HUES64 (cell line): ENCODE measurements around the gene UBE2S.

ENCODE experiments used
- H3K27ac ChIP-seq: 2 replicates; pipeline ENCODE4 v1.7.0; 2013; ENCODE audit warnings: low read depth, low read length, inconsistent platforms
- H3K27me3 ChIP-seq: 2 replicates; pipeline ENCODE4 v1.6.1; 2013; ENCODE audit warnings: mild to moderate bottlenecking, low read length; ENCODE audit not compliant: insufficient read depth
- H3K36me3 ChIP-seq: 2 replicates; pipeline ENCODE4 v1.6.1; 2013; ENCODE audit warnings: mild to moderate bottlenecking, low read length; ENCODE audit not compliant: insufficient read depth
- H3K4me1 ChIP-seq: 2 replicates; pipeline ENCODE4 v1.6.1; 2013; ENCODE audit warnings: mild to moderate bottlenecking, low read length, moderate library complexity; ENCODE audit not compliant: insufficient read depth
- H3K4me3 ChIP-seq: 2 replicates; pipeline ENCODE4 v1.5.1; 2013; ENCODE audit warnings: mild to moderate bottlenecking, low read length, moderate library complexity
- H3K9ac ChIP-seq: 2 replicates; pipeline ENCODE4 v1.6.1; 2013; ENCODE audit warnings: mild to moderate bottlenecking, low read depth, low read length
- H3K9me3 ChIP-seq: 2 replicates; pipeline ENCODE4 v1.6.1; 2013; ENCODE audit warnings: low read depth, low read length; ENCODE audit not compliant: insufficient read depth
- WGBS: fragments of 150-250, 120-280 bp; methylation state at CpG from one replicate; pipeline ENCODE4 v1.1.7; 2013; ENCODE audit warnings: missing lambda C conversion rate; 5-methylcytosine and 5-hydroxymethylcytosine counted together

UBE2S gene

DNA sequence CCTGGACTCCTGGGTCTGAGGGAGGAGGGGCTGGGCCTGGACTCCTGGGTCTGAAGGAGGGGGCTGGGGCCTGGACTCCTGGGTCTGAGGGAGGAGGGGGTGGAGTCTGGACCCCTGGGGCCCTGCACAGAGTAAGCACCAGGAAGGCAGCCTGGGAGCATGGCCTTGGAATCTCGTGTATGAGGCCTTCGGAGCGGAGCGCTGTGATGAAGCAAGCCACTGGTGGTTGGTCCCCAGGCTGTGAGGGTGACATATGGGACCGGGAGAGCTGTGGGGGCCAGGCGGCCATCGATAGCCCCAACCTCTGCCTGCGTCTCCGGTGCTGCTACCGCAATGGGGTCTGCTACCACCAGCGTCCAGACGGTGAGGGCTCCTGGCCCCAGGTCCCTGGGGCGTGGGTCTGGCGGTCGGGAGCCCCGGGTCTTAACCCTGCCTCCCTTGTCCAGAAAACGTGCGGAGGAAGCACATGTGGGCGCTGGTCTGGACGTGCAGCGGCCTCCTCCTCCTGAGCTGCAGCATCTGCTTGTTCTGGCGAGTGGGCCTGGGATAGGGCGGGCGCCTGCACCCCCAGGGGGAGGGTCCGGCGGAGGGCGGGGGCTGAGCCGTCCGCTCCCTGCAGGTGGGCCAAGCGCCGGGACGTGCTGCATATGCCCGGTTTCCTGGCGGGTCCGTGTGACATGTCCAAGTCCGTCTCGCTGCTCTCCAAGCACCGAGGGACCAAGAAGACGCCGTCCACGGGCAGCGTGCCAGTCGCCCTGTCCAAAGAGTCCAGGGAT lies 30.0 kb downstream of the UBE2S start:
- Histone ChIP-seq H3K9me3 (no peaks in the 10 kb centered on the region), H3K4me3 (peak overlapping the region; percentile 43), H3K4me1 (peaks cover 26% of the 10 kb centered on the region)

GRCh38 chr19:55376241-55376933 lies 31.2 kb downstream of the UBE2S start, which contains the start of gene TMEM190:
TMEM190 (plus strand) TSS chr19:55376826; CDS start chr19:55376854, 28 bp downstream.
- Histone ChIP-seq H3K9ac (0 out of 2 replicates have a peak within 1 kb of the TSS, but pooled peaks have one; percentile 35), H3K27me3 (peaks cover 44% of the 10 kb centered on the region), H3K27ac (peak within 1 kb of the TSS; percentile 46; the same call in 1 of the 2 replicates), H3K9me3 (no peaks in the 10 kb centered on the region), H3K36me3 (no peaks in the 10 kb centered on the region), H3K4me1 (peaks cover 27% of the 10 kb centered on the region), H3K4me3 (peak within 1 kb of the TSS; percentile 43)
- 45% methylated on average over 20 of the region's 21 CpGs for WGBS

More for the DNA sequence above, 30.0 kb downstream of the UBE2S start:
- H3K27ac ChIP-seq: no peak overlapping the region
- H3K9ac ChIP-seq: 0 out of 2 replicates have a peak overlapping the region, but pooled peaks have one; percentile 35
- H3K36me3 ChIP-seq: no peaks in the 10 kb centered on the region
- WGBS: 7% methylated on average over 43 of the region's 43 CpGs
- peaks cover 34% of the 10 kb centered on the region for H3K27me3 ChIP-seq

DNA sequence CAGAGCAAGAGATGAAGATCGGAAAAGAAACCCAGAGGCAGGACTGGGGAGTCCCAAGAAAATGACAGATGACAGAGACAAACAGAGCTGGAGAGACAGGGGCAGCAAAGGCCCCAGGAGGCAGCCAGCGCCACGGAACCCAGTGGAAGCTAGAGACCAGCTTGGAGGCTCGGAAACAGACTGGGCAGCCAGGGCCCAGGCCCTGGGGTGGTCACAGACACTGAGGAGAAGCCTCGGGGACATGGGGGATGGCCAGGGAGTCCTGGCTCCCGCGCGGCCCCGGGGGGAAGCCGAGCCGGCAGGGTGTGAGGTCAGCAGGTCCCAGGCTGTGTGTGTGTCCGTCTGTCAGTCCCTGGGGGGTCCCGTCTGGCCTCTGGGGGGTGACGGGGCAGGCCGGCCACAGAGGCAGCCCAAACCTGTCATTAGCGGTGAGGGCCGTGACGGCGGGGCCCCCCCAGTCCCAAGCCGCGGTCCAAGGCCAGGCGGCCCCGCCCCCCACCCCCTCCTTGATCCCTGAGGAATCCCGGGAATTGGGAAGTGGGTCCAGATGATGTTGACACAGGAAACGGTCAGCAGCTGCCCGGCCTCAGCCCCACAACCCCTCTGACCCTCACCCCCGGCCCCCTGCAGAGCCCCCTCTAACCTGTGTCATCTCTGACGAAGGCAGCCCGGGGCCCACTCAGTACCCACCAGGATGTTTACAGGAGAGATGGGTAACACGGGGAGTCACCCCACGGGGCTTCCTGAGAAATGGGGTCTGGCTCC lies 33.4 kb downstream of the UBE2S start:
- H3K9ac ChIP-seq: no peak overlapping the region
- peaks cover 27% of the 10 kb centered on the region for H3K4me1 ChIP-seq

GRCh38 chr19:55373306-55373992 lies 34.1 kb downstream of the UBE2S start:
- Histone ChIP-seq H3K36me3 (no peaks in the 10 kb centered on the region), H3K27ac (peak overlapping the region; percentile 52; the same call in 1 of the 2 replicates), H3K9ac (no peak overlapping the region), H3K27me3 (peaks cover 56% of the 10 kb centered on the region), H3K9me3 (no peaks in the 10 kb centered on the region), H3K4me1 (peaks cover 32% of the 10 kb centered on the region), H3K4me3 (no peak overlapping the region)
- 22% methylated on average over 9 of the region's 9 CpGs for WGBS

More for the DNA sequence above, 33.4 kb downstream of the UBE2S start:
- peak overlapping the region; percentile 16; the same call in 1 of the 2 replicates for H3K4me3 ChIP-seq
- H3K27me3 ChIP-seq: peaks cover 56% of the 10 kb centered on the region
- 9% methylated on average over 28 of the region's 31 CpGs for WGBS
- no peaks in the 10 kb centered on the region for H3K9me3 ChIP-seq
- no peaks in the 10 kb centered on the region for H3K36me3 ChIP-seq
- H3K27ac ChIP-seq: peak overlapping the region; percentile 55; the same call in 1 of the 2 replicates

GRCh38 chr19:55372316-55373081 lies 35.1 kb downstream of the UBE2S start:
- Histone ChIP-seq H3K9me3 (no peaks in the 10 kb centered on the region), H3K27me3 (peaks cover 57% of the 10 kb centered on the region), H3K9ac (no peak overlapping the region), H3K4me3 (no peak overlapping the region), H3K27ac (no peak overlapping the region), H3K36me3 (no peaks in the 10 kb centered on the region), H3K4me1 (peaks cover 32% of the 10 kb centered on the region)
- 35% methylated on average over 24 of the region's 24 CpGs for WGBS

DNA sequence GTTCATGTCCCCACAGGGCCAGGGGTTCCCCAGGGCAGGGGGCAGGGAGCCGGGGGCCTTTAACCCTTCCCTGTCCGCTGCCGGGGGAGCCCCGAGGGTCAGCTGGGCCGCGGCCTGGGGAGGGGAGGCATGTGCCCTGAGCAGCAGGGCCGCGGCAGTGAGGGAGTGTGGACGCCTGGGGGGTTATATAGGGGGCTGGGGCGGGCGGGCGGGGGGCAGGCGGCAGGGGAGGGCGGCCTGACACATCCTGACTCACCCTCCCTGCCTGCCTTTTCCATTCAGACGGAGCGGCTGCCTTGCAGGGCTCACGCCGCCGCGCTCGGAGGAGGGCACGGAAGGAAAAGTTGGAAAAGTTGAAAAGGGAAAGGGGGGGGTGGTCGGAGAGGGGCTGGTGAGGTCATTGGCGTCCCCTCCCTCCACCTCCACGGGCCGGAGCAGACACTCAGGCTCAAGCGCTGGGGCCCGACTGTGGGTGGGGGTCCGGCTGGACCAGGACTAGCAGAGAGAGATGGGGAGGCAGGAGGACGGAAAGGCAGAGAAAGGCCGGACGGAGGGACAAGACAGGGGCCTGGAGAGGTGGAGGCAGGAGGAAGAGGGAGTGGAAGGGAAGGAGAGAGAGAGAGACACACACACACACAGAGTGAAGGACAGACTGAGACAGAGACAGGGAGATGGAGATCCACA lies 37.1 kb downstream of the UBE2S start, which contains the start of gene IL11:
IL11 (minus strand) TSS at position 159 of the 684 bp plus-strand sequence; CDS start at position 6, 153 bp downstream.
- Histone ChIP-seq H3K36me3 (no peaks in the 10 kb centered on the region), H3K4me1 (peaks cover 19% of the 10 kb centered on the region), H3K4me3 (peak within 1 kb of the TSS; percentile 54), H3K9ac (peak within 1 kb of the TSS; percentile 36; the same call in 1 of the 2 replicates), H3K9me3 (no peaks in the 10 kb centered on the region), H3K27me3 (peaks cover 50% of the 10 kb centered on the region), H3K27ac (no peak within 1 kb of the TSS)
- WGBS: 6% methylated on average over 18 of the region's 32 CpGs

DNA sequence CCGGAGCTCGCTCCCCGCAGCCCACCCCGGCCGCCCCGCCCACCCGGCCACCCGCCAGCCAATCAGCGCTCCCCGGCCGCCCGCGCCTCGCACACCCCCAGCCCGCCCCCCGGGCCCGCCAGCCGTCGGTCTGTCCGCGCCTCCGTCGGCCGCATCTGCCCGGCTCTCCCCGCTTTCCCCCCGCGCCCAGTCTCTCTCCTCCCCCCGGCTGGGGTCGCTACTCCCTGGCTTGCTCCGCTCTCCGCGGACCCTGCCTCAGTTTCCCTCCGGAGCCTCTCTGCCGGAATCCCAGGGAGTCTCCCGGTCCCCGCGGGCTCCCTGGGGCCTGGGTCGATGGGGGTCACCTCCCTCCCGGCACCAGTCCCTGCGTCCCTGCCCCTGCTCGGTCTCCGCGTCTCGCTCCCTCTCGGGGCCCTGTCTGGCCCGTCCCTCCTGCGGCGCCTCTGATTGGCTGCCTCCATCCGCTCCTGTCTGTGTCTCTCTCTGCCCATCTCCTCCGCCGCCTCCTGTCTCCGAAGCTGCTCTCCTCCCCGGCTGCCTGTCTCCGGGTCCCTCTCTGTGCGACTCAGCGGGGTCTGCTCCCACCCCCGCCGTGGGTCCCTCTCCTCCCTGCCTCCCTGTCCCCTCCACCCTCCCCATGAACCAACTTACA lies 37.8 kb downstream of the UBE2S start:
- Histone ChIP-seq H3K27ac (no peak overlapping the region), H3K36me3 (no peaks in the 10 kb centered on the region), H3K9me3 (no peaks in the 10 kb centered on the region), H3K9ac (no peak overlapping the region), H3K4me3 (peak overlapping the region; percentile 54), H3K27me3 (peaks cover 50% of the 10 kb centered on the region), H3K4me1 (peaks cover 17% of the 10 kb centered on the region)
- WGBS: under 1% methylated on average over 53 of the region's 59 CpGs

GRCh38 chr19:55368701-55369563 lies 38.7 kb downstream of the UBE2S start:
- H3K4me3 ChIP-seq: peak overlapping the region; percentile 54
- H3K27ac ChIP-seq: no peak overlapping the region
- peak overlapping the region; percentile 36 for H3K9ac ChIP-seq
- H3K9me3 ChIP-seq: no peaks in the 10 kb centered on the region
- H3K27me3 ChIP-seq: peaks cover 47% of the 10 kb centered on the region
- WGBS: 14% methylated on average over 54 of the region's 54 CpGs
- H3K36me3 ChIP-seq: no peaks in the 10 kb centered on the region
- H3K4me1 ChIP-seq: peaks cover 15% of the 10 kb centered on the region
